GM18505 (cell line): ENCODE results near the gene C1QTNF2.

Source experiments
- ATAC-seq: cut with Tn5 transposase; IDR thresholded peaks from one replicate; pipeline ENCODE4 v1.9.1; 2021; ENCODE audit not compliant: unreplicated experiment
- POLR2A ChIP-seq: IDR thresholded peaks from 4 replicates; pipeline ENCODE4 v1.6.1; 2011; ENCODE audit warnings: borderline replicate concordance; ENCODE audit not compliant: insufficient read depth, insufficient read length; ENCODE audit errors: extremely low read depth

C1QTNF2 gene

DNA sequence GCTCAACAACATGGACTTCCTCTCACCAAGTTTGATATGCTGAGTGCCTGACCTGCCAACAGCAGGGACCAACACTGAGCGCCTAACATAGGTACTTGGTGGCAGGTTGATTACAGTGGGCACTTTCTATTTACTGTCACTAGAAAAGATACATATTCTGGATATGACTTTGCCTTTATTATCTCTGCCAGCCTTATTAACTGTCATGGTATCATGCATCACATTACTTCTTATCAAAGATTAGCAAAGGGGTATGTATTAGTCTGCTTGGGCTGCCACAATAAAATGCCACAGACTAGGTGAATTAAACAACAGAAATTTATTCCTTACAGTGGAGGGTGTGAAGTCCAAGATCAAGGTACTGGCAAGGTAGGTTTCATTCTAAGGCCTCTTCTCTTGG lies 14.3 kb upstream of the C1QTNF2 start:
- TF ChIP-seq POLR2A, result no peak
- no peak for ATAC-seq

DNA sequence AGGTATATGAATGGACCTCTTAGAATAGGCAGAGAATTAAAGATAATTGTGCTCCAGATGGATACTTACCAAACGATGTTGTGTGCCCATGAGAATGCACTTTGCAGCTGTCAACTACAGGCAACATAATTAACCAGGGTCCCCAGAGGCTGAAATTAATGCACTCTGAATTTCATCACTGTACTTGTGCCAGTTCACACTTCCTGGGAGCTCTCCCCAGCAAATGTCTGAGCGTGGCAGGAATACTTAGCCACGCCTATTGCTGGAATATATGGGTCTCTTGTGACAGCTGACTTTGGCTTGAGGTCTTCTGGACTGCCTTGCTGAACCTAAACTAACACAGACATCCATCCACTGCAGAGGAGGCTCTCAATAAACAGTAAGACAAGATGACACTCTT lies 11.9 kb upstream of the C1QTNF2 start:
- TF ChIP-seq POLR2A, result no peak

DNA sequence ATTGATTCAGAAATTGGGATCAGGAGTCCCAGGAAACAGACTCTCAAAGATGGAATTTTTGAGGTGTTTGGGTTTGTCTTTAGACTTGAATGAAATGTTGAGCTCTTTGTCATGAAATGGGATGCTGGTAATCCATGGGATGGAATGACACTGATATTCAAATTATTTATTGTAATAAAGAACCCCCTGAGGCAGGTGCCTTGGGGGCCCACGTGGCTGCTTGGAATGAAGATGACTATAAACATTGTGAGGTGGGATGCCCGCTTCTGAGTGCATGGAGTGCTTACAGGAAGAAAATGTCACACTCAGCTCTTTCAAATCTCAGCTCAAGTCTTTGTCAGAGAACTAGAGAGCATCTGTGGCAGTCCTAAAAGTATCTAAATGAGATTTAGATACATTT lies 9.6 kb upstream of the C1QTNF2 start:
- ATAC-seq, result no peak
- no peak for TF ChIP-seq POLR2A

More for the DNA sequence above, 11.9 kb upstream of the C1QTNF2 start:
- no peak for ATAC-seq

DNA sequence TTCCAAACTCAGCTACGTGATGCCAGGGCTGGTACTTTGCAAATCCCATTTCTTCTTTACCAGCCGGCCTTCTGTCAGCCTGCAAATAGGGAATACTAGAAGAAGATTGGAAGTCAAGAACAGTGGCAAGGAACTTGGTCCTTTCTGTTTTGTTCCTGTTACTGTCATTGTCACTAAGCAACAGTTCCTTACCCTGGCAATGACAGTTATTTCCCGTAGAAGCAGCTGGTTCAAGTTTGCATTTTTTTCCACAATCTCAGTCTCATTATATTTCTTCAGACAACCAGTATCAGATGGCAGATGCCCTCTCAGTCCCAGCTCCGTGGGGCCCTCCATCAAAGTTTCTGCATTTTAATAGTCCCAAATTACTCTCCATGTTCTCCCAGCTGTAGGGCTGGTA lies 9.1 kb upstream of the C1QTNF2 start:
- no peak for TF ChIP-seq POLR2A
- ATAC-seq, result no peak

DNA sequence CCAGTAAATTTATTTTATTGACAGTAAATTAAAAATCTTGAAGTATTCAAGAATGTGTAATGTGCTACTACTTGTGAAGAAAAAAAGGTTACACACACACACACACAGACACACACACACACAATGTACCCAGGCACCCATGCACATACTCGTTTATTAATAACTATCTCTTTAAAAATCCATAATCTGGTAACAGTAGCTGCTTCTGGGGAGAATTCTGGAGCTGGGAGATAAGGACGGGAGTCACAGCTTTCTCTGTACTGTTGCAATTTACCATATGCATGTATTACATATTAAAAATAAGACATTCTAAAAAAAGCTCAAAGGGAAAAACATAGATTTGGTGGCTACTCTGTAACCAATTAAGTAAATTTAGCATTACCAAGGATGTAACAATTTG lies 7.9 kb upstream of the C1QTNF2 start:
- no peak for ATAC-seq
- no peak for TF ChIP-seq POLR2A

DNA sequence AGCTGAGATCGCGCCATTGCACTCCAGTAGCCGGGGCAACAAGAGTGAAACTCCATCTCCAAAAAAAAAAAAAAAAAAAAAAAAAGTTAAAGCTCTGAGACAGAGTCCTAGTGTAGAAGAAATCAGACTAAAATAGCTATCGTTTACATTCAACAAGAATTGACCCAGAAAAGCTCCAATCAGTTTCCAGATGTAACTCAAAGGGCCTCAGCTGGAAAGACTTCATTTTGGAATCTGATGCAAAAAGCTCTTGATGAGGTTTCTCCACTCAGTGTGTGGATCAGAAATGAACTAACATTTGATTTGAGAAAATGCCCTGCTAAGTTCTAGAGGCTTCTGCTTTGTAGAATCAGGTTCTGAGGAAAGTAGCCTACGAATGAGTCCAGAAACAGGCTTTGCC lies 7.2 kb upstream of the C1QTNF2 start:
- no peak for TF ChIP-seq POLR2A
- no peak for ATAC-seq

DNA sequence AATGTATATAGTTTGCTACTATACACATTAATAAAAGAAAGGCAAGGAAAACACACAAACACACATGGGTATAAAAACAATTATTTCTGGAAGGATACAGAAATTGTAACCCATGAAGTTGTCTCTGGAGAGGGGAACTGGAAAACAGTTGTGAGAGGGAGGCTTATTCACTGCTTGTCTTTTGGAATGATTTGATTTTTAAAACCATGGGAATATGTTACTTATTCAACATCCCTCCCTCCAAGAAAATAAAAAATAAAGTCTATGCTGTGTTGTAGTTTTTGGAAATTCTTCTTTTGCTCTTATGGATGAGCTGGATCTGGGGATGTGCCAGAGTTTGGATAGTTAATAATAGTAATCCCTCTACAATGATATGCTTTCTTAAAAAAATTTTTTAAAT lies 6.0 kb upstream of the C1QTNF2 start:
- no peak for ATAC-seq
- TF ChIP-seq POLR2A, result no peak

DNA sequence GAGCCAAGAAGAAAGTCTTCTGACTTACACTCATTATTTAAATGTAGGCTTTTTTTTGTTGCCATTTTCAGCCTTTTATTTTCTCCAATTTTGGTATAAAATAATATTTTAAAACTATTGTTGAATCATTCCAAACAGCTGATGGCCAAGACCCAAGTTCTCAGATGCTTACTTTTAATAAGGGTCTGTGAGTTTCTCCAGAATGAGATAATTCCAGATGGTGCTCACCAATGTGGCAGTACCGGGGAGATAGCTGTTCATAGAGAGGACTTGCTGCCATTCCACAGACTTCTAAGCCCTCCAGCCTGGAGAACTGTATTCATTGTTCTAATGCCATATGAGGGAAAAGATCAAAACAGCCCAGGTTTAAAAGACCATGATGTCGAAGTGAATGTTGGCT lies 5.3 kb upstream of the C1QTNF2 start:
- ATAC-seq, result no peak
- no peak for TF ChIP-seq POLR2A

DNA sequence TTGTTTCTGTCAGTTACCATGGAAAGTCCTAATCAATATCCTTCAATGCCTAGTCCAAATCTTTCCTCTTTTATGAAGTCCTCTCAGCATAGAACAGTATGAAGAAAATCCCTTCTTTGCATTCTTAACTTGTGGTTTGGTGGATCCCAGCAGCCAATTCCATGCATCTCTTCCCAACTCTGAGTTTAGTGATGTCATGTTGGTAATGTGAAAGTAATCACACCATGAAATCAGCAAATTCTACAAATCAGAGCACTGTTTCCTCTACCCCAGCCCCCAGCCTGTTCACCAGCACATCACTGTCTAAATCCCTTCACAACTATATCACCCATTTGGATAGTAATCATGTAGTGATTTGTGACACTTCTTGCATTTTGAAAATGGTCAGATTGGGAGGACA lies 4.7 kb upstream of the C1QTNF2 start:
- no peak for ATAC-seq
- TF ChIP-seq POLR2A, result no peak

DNA sequence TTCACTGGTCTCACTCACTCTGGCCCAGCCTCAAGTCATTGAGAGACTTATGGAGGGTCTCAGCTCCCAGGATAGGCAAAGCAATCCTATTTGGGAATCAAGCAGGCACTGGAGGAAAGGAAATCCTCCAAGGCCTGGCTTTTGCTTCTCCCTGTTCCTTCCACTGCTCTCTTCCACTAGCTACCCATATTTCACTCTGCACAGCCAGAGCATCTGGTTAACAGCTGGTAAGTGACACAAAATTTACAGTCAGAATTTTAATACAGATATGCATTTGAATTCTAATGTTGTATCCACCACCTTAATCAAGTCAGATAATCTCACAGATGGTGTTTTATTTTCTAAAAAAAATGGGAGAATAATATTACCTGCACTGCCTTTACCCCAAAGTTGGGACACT lies 868 bp upstream of the C1QTNF2 start:
- ATAC-seq, result no peak
- no peak for TF ChIP-seq POLR2A

DNA sequence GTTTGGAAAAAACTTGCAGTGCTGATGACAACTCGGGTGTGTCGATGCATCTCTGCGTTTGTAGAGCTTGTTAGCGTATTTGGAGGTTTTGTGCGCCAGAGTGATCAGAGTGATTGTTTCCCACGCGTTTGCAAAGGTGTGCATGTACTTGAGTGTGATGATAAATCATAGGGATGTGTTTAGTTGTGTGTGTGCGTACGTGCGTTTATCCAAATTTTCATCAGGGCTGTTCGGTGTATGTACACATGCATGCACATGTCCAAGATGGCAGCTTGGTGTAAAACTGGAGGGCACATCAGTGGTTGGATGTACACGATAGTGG lies 248 bp upstream of the C1QTNF2 start:
- ATAC-seq, result no peak
- no peak for TF ChIP-seq POLR2A

DNA sequence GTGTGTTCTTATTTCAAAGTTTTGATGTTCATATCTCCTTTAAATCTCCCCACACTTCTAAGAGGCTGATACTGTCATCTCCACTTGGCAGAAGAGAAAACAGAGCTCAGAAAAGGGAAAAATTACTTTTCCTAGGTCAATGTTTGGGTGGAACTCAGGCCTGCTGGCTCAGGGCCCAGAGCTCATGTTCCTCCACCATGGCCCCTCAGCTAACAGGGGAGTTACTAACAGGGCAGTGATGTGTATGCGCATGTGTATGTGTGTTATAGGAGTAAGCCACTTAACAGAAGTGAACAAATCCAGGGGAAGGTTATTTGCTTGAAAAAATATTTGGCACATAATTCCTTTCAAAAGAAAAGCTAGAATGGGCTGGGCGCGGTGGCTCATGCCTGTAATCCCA lies 2.5 kb downstream of the C1QTNF2 start:
- TF ChIP-seq POLR2A, result no peak
- no peak for ATAC-seq

DNA sequence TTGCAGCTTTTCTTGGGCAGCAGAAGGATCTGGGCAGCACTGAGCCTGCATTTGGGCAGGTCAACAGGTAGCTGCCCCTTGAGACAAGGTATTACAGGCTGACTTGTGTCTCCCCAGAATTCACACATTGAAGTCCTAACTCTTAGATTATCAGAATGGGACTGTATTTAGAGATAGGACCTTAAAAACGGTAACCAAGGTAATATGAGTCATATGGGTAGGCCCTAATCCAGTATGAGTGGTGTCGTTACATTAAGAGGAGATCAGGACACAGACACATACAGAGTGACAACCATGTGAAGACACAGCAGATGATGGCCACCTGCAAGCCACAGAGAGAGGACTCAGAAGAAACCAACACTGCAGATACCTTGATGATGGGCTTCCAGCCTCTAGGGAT lies 3.2 kb downstream of the C1QTNF2 start:
- no peak for ATAC-seq
- no peak for TF ChIP-seq POLR2A

DNA sequence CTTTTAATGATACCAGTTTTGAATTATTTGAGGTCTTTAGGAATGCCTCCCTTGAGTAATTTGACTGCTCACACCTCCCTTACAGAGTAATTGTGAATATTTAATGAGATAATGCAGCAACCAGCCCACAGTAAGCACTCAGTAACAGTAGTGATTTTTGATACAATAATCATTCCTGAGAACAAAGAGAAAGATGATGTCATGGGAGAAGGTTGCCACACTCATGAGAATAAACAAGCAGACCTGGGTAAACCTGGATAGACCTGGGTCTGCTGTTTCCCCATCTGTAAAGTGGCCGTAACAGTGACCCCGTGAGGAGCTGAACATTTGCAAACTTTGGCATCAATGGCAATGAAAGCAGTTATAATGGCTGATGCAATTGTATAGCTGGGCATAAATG lies 4.2 kb downstream of the C1QTNF2 start:
- no peak for TF ChIP-seq POLR2A
- ATAC-seq, result no peak

DNA sequence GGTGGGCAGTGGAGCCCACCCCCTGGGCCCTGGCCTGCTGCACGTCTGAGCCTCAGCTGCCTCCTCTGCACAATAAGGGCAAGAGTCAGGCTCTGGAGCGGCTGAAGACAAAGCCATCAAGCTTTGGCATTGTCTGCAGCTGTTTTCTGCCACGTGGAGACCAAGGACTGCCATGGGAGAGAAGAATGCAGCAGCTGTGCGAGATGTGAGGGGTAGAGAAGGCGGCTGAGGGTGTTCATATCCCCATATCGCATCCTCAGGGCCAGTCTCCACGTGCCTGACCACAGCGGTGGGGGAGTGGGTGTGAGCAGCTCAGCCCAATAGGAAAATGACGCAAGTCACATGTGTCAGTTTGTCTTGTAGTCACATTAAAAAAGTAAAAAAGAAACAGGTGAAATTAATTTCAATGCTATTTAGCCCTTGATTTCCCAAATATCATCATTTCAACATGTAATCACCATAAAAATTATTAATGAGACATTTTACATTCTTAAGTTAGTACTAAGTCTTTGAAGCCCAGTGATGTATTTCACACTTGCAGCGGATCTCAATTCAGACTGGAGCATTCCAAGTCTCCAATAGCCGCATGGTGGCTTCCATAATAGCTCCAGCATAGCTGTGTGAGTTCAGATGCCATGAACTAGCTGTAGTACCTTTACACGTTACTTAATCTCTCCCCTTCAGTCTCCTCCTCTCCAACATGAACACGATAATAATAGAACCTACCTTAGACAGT lies 6.6 kb downstream of the C1QTNF2 start:
- ATAC-seq, result no peak
- no peak for TF ChIP-seq POLR2A
